H1 (cell line): ENCODE measurements around the gene HTRA1. TPM values are rescaled to one million over a fixed set of nuclear protein-coding genes. Genes with fewer than 3 reads are reported as not detected.

Source experiments
- CTCF ChIA-PET: fragments of 300-600 bp; sonication (Branson Sonifier 250); formaldehyde crosslinking; loops from one replicate; lab custom pipeline; 2021; ENCODE audit not compliant: partially characterized antibody; lab: Charles Lee
- POLR2A ChIA-PET: fragments of 300-600 bp; sonication (Branson Sonifier 250); formaldehyde crosslinking; loops from one replicate; lab custom pipeline; 2021; ENCODE audit warnings: inconsistent platforms; ENCODE audit not compliant: partially characterized antibody; lab: Charles Lee
- DNase-seq, 2 experiments: peaks; one replicate each; pipeline versions ENCODE4 v3.0.0 to v3.0.0-alpha.2; 2010 to 2022; ENCODE audit warnings: low spot score in 2 of 2, low read depth in 1 of 2, mixed read lengths in 1 of 2
- FAIRE-seq: peaks from 2 replicates; lab custom pipeline; 2011; peaks lifted over from hg19 to GRCh38; lab: Jason Lieb, UNC
- H2AFZ ChIP-seq: 2 replicates; pipeline ENCODE4 v1.8.1; 2012; ENCODE audit warnings: low read length, inconsistent platforms
- H2AK5ac ChIP-seq: 2 replicates; pipeline ENCODE4 v1.6.1; 2013; ENCODE audit warnings: low read depth, low read length
- H2BK120ac ChIP-seq: replicated peaks from 2 replicates; pipeline ENCODE3; 2013; ENCODE audit warnings: low read depth, low read length, inconsistent platforms
- H2BK12ac ChIP-seq: 2 replicates; pipeline ENCODE4 v1.6.1; 2013; ENCODE audit warnings: low read depth, low read length
- H2BK15ac ChIP-seq: 2 replicates; pipeline ENCODE4 v1.6.1; 2013; ENCODE audit warnings: low read length
- H2BK20ac ChIP-seq: 2 replicates; pipeline ENCODE4 v1.6.1; 2013; ENCODE audit warnings: low read length
- H2BK5ac ChIP-seq: 2 replicates; pipeline ENCODE4 v1.6.1; 2013; ENCODE audit warnings: low read depth, low read length
- H3K14ac ChIP-seq: 2 replicates; pipeline ENCODE4 v1.6.1; 2013; ENCODE audit warnings: inconsistent platforms; ENCODE audit not compliant: insufficient read length
- H3K18ac ChIP-seq: 2 replicates; pipeline ENCODE4 v1.6.1; 2013; ENCODE audit warnings: low read length; ENCODE audit errors: extremely low read depth
- H3K23ac ChIP-seq: 2 replicates; pipeline ENCODE4 v1.6.1; 2013; ENCODE audit warnings: inconsistent platforms; ENCODE audit not compliant: insufficient read length
- H3K23me2 ChIP-seq: 2 replicates; pipeline ENCODE4 v1.6.1; 2013; ENCODE audit warnings: low read depth, low read length
- H3K27ac ChIP-seq: 2 replicates; pipeline ENCODE4 v1.6.1; 2011; ENCODE audit warnings: low read depth, low read length, inconsistent platforms
- H3K27me3 ChIP-seq, 4 experiments: replicated peaks in 1 of 4; 1 replicate in 1 of 4; 2 replicates in 3 of 4; pipeline versions ENCODE4 v1.6.1 to v1.8.1; 2011 to 2013; ENCODE audit warnings: low read length in 3 of 4, mild to moderate bottlenecking in 3 of 4, inconsistent platforms in 2 of 4, mixed read lengths in 2 of 4, moderate library complexity in 1 of 4; ENCODE audit not compliant: control insufficient read depth in 3 of 4, insufficient read depth in 3 of 4; ENCODE audit errors: extremely low read depth in 1 of 4
- H3K36me3 ChIP-seq, 4 experiments: 2 replicates each; pipeline versions ENCODE4 v1.6.1 to v1.8.1; 2011 to 2013; ENCODE audit warnings: mild to moderate bottlenecking in 4 of 4, low read length in 3 of 4, moderate library complexity in 2 of 4, control low read depth in 1 of 4, inconsistent platforms in 1 of 4; ENCODE audit not compliant: insufficient read depth in 4 of 4, control insufficient read depth in 2 of 4
- H3K4ac ChIP-seq: replicated peaks from 2 replicates; pipeline ENCODE3; 2013; ENCODE audit warnings: low read length, low read depth, mixed read lengths, inconsistent platforms; ENCODE audit not compliant: insufficient read length
- H3K4me1 ChIP-seq, 4 experiments: replicated peaks in 1 of 4; 1 replicate in 1 of 4; 2 replicates in 3 of 4; pipeline versions ENCODE4 v1.6.1 to v1.8.1; 2011 to 2013; ENCODE audit warnings: low read length in 3 of 4, inconsistent platforms in 2 of 4, mixed read lengths in 1 of 4; ENCODE audit not compliant: insufficient read depth in 4 of 4, control insufficient read depth in 3 of 4
- H3K4me2 ChIP-seq, 2 experiments: 2 replicates each; pipeline versions ENCODE4 v1.6.1 to v1.8.1; 2011 to 2013; ENCODE audit warnings: low read depth in 2 of 2, low read length in 2 of 2, control low read depth in 1 of 2, inconsistent platforms in 1 of 2, mild to moderate bottlenecking in 1 of 2; ENCODE audit not compliant: insufficient read depth in 1 of 2
- H3K4me3 ChIP-seq, 4 experiments: fragments of 200-600, 300-600 bp in 1 of 4; sonication (generic), shearing (Covaris generic), sonication (Bioruptor Twin) in 1 of 4; 2 replicates each; pipeline versions ENCODE4 v1.5.1 to v1.8.1; 2011 to 2016; ENCODE audit warnings: low read length in 4 of 4, low read depth in 3 of 4, control low read depth in 2 of 4, inconsistent platforms in 2 of 4, mild to moderate bottlenecking in 2 of 4, mixed read lengths in 1 of 4, moderate library complexity in 1 of 4; ENCODE audit not compliant: insufficient read depth in 2 of 4; ENCODE audit errors: extremely low read depth in 1 of 4
- H3K56ac ChIP-seq: replicated peaks from 2 replicates; pipeline ENCODE3; 2013; ENCODE audit warnings: low read depth, mild to moderate bottlenecking, mixed read lengths, low read length, inconsistent platforms; ENCODE audit not compliant: insufficient read length
- H3K79me1 ChIP-seq: 2 replicates; pipeline ENCODE4 v1.6.1; 2013; ENCODE audit warnings: low read depth, low read length, control low read depth
- H3K79me2 ChIP-seq, 2 experiments: 2 replicates each; pipeline versions ENCODE4 v1.6.1 to v1.8.1; 2012 to 2013; ENCODE audit warnings: low read length in 2 of 2, mild to moderate bottlenecking in 2 of 2, inconsistent platforms in 1 of 2; ENCODE audit not compliant: insufficient read depth in 2 of 2, control insufficient read depth in 1 of 2
- H3K9ac ChIP-seq, 4 experiments: replicated peaks in 1 of 4; 1 replicate in 1 of 4; 2 replicates in 3 of 4; pipeline versions ENCODE4 v1.6.1 to v1.8.1; 2011 to 2013; ENCODE audit warnings: low read depth in 3 of 4, low read length in 3 of 4, control low read depth in 2 of 4, mild to moderate bottlenecking in 2 of 4, moderate library complexity in 2 of 4, inconsistent platforms in 1 of 4; ENCODE audit errors: extremely low read depth in 1 of 4
- H3K9me3 ChIP-seq, 2 experiments: 2 replicates each; pipeline versions ENCODE4 v1.6.1 to v1.8.1; 2012 to 2013; ENCODE audit warnings: mild to moderate bottlenecking in 2 of 2, moderate library complexity in 2 of 2, control low read depth in 1 of 2, inconsistent platforms in 1 of 2, low read depth in 1 of 2, low read length in 1 of 2, mixed read lengths in 1 of 2; ENCODE audit not compliant: insufficient read depth in 2 of 2
- H4K20me1 ChIP-seq, 2 experiments: replicated peaks in 1 of 2; 2 replicates each; pipeline versions ENCODE3 to v1.8.1; 2011 to 2013; ENCODE audit warnings: inconsistent platforms in 2 of 2, low read length in 2 of 2, mild to moderate bottlenecking in 1 of 2; ENCODE audit not compliant: insufficient read depth in 2 of 2, control insufficient read depth in 1 of 2
- H4K5ac ChIP-seq: 2 replicates; pipeline ENCODE4 v1.6.1; 2013; ENCODE audit warnings: low read length, low read depth, mixed read lengths, inconsistent platforms; ENCODE audit not compliant: insufficient read length
- H4K8ac ChIP-seq: 2 replicates; pipeline ENCODE4 v1.8.0; 2013; ENCODE audit warnings: mild to moderate bottlenecking, moderate library complexity, low read length, inconsistent platforms; ENCODE audit not compliant: insufficient read depth; ENCODE audit errors: extremely low read depth
- H4K91ac ChIP-seq: replicated peaks from 2 replicates; pipeline ENCODE3; 2013; ENCODE audit warnings: low read length, mixed read lengths, inconsistent platforms; ENCODE audit not compliant: insufficient read length
- CHD1 ChIP-seq: IDR thresholded peaks from 2 replicates; pipeline ENCODE4 v1.6.1; 2012; ENCODE audit warnings: low read depth, low read length, improper control_type of control experiment
- GABPA ChIP-seq: IDR thresholded peaks from 2 replicates; pipeline ENCODE4 v1.6.1; 2011; ENCODE audit warnings: mild to moderate bottlenecking, low read length, moderate library complexity, borderline replicate concordance; ENCODE audit not compliant: insufficient read depth
- MAX ChIP-seq: IDR thresholded peaks from 2 replicates; pipeline ENCODE4 v1.6.1; 2012; ENCODE audit warnings: inconsistent platforms
- RFX5 ChIP-seq: IDR thresholded peaks from 2 replicates; pipeline ENCODE4 v1.6.1; 2011; ENCODE audit warnings: low read depth, low read length, improper control_type of control experiment, borderline replicate concordance
- RXRA ChIP-seq: IDR thresholded peaks from 2 replicates; pipeline ENCODE4 v1.6.1; 2011; ENCODE audit warnings: low read depth, mild to moderate bottlenecking, low read length, moderate library complexity; ENCODE audit not compliant: insufficient read depth
- WGBS, 2 experiments: shearing (Covaris generic) in 1 of 2; methylation state at CpG; one replicate each; pipeline versions ENCODE4 v1.1.6 to v1.1.7; 2013 to 2015; ENCODE audit warnings: low lambda C conversion rate in 2 of 2, mixed read lengths in 2 of 2, inconsistent platforms in 1 of 2, low coverage in 1 of 2, missing lambda C conversion rate in 1 of 2; ENCODE audit not compliant: insufficient replicate concordance in 2 of 2, insufficient coverage in 1 of 2, insufficient read length in 1 of 2; ENCODE audit errors: extremely low coverage in 1 of 2, missing lambda C conversion rate in 1 of 2; 5-methylcytosine and 5-hydroxymethylcytosine counted together
- polyA plus RNA-seq, 7 experiments: library from polyadenylated mRNA; depleted of rRNA in 3 of 7; stranded (reverse) in 5 of 7; unstranded in 2 of 7; fragments of >200 nt in 5 of 7; fragments of 200-250 nt in 2 of 7; gene quantifications; 1 replicate in 5 of 7; 2 replicates in 1 of 7; 4 replicates in 1 of 7; pipeline versions ENCODE4 v1.2.1 to v1.2.3, GENCODE V29; 2011 to 2013; ENCODE audit warnings: missing spikeins in 2 of 7, mixed read lengths in 2 of 7
- total RNA-seq: library from RNA; stranded (reverse); fragmentation: NEBNext Ultra II Directional; extraction: Animal tissue kit (Norgen Biotek cat#: 25700); gene quantifications from 2 replicates; pipeline ENCODE4 v1.2.1, GENCODE V29; 2021
- TF ChIP-seq, protein P1 (sequence below): IDR thresholded peaks from 2 replicates; pipeline ENCODE4 v1.6.1; 2012; ENCODE audit warnings: low read length, inconsistent platforms
- TF ChIP-seq, protein P2 (sequence below): IDR thresholded peaks from 2 replicates; pipeline ENCODE4 v1.6.1; 2012; ENCODE audit warnings: inconsistent platforms

HTRA1 gene
- total and polyA plus RNA-seq, 2 of the 8 experiments (the other 6 are each of a cell fraction or from before 2014, with no cell fraction given) = 15.8 to 20.1 TPM

DNA sequence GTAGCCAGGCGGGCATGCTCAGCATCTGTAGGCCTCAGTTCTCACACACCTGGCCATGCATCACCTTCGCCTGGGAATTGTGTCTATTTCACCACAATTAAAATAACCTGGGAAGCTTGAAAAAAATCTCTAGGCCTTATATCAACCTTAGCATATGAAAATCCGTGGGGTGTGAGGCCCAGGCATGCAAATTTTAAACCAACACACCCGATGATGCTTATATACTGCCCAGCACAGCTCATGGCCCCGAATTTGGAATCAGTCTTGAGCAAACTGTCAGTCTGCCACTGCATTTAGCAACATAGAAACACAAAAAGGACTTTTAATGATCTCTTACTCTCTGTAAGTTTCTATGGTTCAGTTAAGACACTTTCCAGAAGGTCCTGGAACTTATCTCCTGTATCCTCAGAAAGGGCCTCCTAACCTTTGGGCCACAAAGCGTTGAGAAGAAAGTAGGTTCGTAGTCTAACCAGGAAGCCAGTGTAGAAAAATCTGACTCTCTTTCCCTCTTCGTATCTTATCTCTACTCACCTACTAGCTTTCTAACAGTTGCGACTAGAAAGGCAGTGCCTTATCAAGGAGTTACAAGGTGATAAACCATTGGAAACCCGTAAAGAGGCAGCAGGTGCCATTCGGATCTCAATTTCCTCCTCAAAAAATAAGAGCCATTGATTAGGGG is 87.2 kb downstream of the HTRA1 start:
- Histone ChIP-seq H3K9me3 (no peaks in the 10 kb centered on the region), H2AK5ac (no peak overlapping the region), H3K4me3 (no peak overlapping the region), H3K36me3 (no peaks in the 10 kb centered on the region), H2BK120ac (no peak overlapping the region), H3K27ac (no peak overlapping the region), H3K27me3 (no peaks in the 10 kb centered on the region), H3K4me2 (no peak overlapping the region), H3K4me1 (no peaks in the 10 kb centered on the region), H4K8ac (no peak overlapping the region), H3K9ac (no peak overlapping the region), H4K20me1 (no peaks in the 10 kb centered on the region), H2BK5ac (no peak overlapping the region), H2BK12ac (no peak overlapping the region), H2AFZ (no peak overlapping the region), H3K79me2 (no peaks in the 10 kb centered on the region), H3K23ac (no peak overlapping the region), H4K5ac (no peak overlapping the region), H3K14ac (no peak overlapping the region), H3K56ac (no peak overlapping the region), H4K91ac (no peak overlapping the region), H3K18ac (no peak overlapping the region), H3K4ac (no peak overlapping the region), H3K23me2 (no peaks in the 10 kb centered on the region), H2BK15ac (no peak overlapping the region), H3K79me1 (no peaks in the 10 kb centered on the region), H2BK20ac (no peak overlapping the region)
- WGBS, 2 experiments = 86% methylated on average over 11 of the region's 11 CpGs; no CpG with 5 or more reads in 1 of the 2 experiments
- CTCF ChIA-PET = interaction anchor here (0.6 to 5.0 kb wide), 3 partner anchors 18 to 34 kb away, joined by 3 to 33 read pairs (median 3); no protein-coding TSS in a partner anchor
- DNase-seq (no peak), FAIRE-seq (no peak)
- POLR2A ChIA-PET = no interaction called here
- TF ChIP-seq CHD1 (no peak), RFX5 (no peak), MAX (no peak), RXRA (no peak), GABPA (no peak)
- TF ChIP-seq, protein P1, sequence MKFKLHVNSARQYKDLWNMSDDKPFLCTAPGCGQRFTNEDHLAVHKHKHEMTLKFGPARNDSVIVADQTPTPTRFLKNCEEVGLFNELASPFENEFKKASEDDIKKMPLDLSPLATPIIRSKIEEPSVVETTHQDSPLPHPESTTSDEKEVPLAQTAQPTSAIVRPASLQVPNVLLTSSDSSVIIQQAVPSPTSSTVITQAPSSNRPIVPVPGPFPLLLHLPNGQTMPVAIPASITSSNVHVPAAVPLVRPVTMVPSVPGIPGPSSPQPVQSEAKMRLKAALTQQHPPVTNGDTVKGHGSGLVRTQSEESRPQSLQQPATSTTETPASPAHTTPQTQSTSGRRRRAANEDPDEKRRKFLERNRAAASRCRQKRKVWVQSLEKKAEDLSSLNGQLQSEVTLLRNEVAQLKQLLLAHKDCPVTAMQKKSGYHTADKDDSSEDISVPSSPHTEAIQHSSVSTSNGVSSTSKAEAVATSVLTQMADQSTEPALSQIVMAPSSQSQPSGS = no peak
- TF ChIP-seq, protein P2, sequence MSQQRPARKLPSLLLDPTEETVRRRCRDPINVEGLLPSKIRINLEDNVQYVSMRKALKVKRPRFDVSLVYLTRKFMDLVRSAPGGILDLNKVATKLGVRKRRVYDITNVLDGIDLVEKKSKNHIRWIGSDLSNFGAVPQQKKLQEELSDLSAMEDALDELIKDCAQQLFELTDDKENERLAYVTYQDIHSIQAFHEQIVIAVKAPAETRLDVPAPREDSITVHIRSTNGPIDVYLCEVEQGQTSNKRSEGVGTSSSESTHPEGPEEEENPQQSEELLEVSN = no peak
